Activated naive CD4-positive, alpha-beta T cell treated with anti-CD3 and anti-CD28 coated beads, Interleukin-2, amount 50 U/mL, for 24 hours (primary cell): ENCODE measurements around the gene ACTR5.
A peak's percentile ranks its signal among the peaks of the same experiment; 100 is the strongest.

ENCODE experiments used
- H3K27ac Mint-ChIP-seq: one replicate; pipeline ENCODE4 v1.8.0; 2021; ENCODE audit warnings: mild to moderate bottlenecking, mixed read lengths
- H3K27me3 Mint-ChIP-seq: one replicate; pipeline ENCODE4 v1.8.0; 2021; ENCODE audit warnings: mixed read lengths
- H3K36me3 Mint-ChIP-seq: one replicate; pipeline ENCODE4 v1.8.0; 2021; ENCODE audit warnings: mixed read lengths
- H3K4me1 Mint-ChIP-seq: one replicate; pipeline ENCODE4 v1.8.0; 2021; ENCODE audit warnings: mixed read lengths
- H3K4me3 Mint-ChIP-seq: one replicate; pipeline ENCODE4 v1.8.0; 2021; ENCODE audit warnings: mild to moderate bottlenecking, mixed read lengths
- H3K9me3 Mint-ChIP-seq: one replicate; pipeline ENCODE4 v1.8.0; 2021; ENCODE audit warnings: mixed read lengths

ACTR5 gene

DNA sequence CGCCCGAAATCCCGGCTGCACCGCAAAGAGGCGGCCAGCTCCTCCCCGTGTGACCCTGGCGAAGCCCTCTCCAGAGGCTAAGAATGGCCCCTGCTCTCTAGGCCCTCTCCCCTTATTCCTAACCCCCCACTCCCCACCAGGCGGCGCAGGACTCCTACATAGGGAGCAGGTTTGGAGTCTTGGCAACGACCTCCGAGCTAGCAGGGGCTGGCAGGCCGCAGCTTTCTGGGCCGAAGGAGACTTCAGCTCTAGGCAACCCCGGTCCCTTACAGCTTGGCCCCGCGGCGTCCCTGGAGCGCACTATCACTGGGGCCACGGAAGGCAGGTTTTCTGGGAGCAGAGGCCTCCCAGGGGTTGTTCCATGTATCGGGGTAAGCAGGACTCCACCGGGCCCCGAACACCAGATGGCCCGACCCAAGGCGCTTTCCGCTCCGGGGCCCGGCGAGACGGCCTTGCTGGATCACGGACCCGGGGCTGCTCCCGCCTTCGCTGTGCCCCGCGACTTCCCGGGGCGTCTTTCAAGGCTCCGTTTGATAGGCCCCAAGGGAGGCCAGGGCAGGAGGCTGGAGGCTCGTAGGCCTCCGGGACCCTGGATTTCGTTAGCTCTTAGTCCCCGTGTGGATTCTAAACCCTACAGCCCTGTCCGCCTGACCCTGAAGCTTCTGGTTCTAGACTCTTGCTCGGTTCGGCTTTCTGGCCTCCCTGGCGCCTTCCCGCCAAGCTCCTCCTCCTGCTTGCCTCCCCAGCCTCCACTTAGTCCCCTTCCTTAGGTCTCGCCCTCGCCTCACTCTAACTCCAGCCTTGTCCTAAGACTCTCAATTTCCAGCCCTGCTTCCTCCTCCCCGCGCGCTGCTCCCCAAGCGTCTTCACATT, 22.1 kb upstream of the ACTR5 start:
- Mint-ChIP-seq H3K27me3 (peaks cover 75% of the 10 kb centered on the region), H3K4me1 (peaks cover 68% of the 10 kb centered on the region), H3K9me3 (no peaks in the 10 kb centered on the region), H3K36me3 (peaks cover 4% of the 10 kb centered on the region), H3K4me3 (peak overlapping the region; percentile 53), H3K27ac (peak overlapping the region; percentile 82)

DNA sequence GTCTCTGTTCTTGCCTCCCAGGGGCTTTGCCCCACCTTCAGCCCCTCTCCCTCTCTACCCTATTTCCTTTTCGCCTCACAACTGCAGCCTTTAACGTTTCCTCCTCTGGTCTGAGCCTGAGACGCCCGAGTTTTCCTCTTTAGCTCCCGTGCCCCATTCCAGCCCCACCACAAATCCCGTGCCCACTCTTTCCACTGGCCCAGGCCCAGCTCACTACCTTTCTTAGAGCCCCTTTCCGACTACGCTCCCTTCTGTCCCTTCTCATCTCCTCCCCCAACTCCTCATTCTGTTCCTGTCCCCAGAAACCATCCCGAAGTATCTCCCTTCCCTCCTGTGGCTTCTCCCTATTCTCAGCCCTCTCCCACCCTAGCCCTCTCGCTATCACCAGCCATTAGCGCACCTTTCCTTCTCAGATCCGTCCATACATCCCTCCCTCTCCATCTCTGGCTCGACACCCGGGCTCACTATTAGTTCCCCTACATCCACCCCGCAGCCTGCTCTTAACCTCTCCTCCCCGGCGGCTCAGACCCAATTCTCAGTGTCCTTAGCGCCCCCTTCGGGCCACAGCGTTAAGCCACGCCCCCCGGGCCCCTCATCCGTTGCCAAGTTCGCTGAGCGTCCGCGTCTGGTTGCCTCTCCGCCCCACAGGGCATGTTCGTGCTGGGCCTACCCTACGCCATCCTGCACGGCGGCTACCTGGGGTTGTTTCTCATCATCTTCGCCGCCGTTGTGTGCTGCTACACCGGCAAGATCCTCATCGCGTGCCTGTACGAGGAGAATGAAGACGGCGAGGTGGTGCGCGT, 21.3 kb upstream of the ACTR5 start:
- H3K9me3 Mint-ChIP-seq = no peaks in the 10 kb centered on the region
- H3K36me3 Mint-ChIP-seq = peaks cover 4% of the 10 kb centered on the region
- H3K27ac Mint-ChIP-seq = peak overlapping the region; percentile 78
- H3K4me3 Mint-ChIP-seq = peak overlapping the region; percentile 11
- H3K27me3 Mint-ChIP-seq = peaks cover 68% of the 10 kb centered on the region
- H3K4me1 Mint-ChIP-seq = peaks cover 75% of the 10 kb centered on the region

DNA sequence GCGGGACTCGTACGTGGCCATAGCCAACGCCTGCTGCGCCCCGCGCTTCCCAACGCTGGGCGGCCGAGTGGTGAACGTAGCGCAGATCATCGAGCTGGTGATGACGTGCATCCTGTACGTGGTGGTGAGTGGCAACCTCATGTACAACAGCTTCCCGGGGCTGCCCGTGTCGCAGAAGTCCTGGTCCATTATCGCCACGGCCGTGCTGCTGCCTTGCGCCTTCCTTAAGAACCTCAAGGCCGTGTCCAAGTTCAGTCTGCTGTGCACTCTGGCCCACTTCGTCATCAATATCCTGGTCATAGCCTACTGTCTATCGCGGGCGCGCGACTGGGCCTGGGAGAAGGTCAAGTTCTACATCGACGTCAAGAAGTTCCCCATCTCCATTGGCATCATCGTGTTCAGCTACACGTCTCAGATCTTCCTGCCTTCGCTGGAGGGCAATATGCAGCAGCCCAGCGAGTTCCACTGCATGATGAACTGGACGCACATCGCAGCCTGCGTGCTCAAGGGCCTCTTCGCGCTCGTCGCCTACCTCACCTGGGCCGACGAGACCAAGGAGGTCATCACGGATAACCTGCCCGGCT, 20.6 kb upstream of the ACTR5 start:
- Mint-ChIP-seq H3K9me3 (no peaks in the 10 kb centered on the region), H3K4me1 (peaks cover 75% of the 10 kb centered on the region), H3K4me3 (peak overlapping the region; percentile 47), H3K27me3 (peaks cover 67% of the 10 kb centered on the region), H3K27ac (peak overlapping the region; percentile 78), H3K36me3 (peaks cover 4% of the 10 kb centered on the region)

DNA sequence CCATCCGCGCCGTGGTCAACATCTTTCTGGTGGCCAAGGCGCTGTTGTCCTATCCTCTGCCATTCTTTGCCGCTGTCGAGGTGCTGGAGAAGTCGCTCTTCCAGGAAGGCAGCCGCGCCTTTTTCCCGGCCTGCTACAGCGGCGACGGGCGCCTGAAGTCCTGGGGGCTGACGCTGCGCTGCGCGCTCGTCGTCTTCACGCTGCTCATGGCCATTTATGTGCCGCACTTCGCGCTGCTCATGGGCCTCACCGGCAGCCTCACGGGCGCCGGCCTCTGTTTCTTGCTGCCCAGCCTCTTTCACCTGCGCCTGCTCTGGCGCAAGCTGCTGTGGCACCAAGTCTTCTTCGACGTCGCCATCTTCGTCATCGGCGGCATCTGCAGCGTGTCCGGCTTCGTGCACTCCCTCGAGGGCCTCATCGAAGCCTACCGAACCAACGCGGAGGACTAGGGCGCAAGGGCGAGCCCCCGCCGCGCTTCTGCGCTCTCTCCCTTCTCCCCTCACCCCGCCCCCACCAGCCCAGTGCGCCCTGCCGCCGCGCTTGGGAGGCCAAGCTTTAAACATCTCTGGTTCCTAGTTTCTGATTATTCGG, 20.0 kb upstream of the ACTR5 start:
- Mint-ChIP-seq H3K4me3 (peak overlapping the region; percentile 47), H3K4me1 (peaks cover 70% of the 10 kb centered on the region), H3K27ac (peak overlapping the region; percentile 55), H3K27me3 (peaks cover 66% of the 10 kb centered on the region), H3K9me3 (no peaks in the 10 kb centered on the region), H3K36me3 (peaks cover 4% of the 10 kb centered on the region)

DNA sequence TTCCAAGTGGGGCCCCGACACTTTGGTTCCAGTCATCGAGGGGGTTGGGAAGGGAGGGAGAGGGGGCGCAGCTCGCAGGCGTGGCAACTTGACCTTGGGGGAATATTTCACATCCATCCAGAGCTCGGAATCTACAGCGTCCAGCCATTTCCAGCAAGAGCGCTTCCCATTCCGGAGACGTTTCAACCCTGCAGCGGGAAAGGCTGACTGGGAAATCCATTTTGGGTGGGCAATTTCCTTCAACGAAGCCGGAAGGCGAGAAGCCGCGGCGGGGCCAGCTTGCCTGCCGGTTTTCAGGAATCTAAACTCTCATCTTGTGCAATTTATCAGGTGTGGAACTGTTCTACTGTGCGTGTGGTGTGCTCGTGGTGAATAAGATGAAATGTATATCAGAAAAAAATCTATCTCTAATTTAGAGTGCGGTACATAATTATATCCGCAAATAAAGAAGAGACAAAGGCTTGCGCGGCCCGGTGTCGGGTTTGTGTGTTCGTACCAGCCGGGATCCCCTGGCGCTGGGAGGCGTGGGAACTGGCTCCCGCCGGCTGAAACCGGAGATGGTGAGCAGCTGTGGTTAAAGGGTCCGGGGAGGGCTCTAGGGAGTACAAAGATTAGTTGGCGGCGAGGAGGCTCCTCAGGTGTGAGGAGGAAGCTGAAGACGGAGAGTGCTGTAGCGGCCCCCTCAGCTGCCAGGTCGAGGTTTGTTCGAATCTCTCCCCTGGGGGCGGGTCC, 19.2 kb upstream of the ACTR5 start:
- Mint-ChIP-seq H3K9me3 (no peaks in the 10 kb centered on the region), H3K4me3 (peak overlapping the region; percentile 57), H3K27ac (peak overlapping the region; percentile 36), H3K27me3 (peaks cover 69% of the 10 kb centered on the region), H3K36me3 (peaks cover 4% of the 10 kb centered on the region), H3K4me1 (peaks cover 65% of the 10 kb centered on the region)

DNA sequence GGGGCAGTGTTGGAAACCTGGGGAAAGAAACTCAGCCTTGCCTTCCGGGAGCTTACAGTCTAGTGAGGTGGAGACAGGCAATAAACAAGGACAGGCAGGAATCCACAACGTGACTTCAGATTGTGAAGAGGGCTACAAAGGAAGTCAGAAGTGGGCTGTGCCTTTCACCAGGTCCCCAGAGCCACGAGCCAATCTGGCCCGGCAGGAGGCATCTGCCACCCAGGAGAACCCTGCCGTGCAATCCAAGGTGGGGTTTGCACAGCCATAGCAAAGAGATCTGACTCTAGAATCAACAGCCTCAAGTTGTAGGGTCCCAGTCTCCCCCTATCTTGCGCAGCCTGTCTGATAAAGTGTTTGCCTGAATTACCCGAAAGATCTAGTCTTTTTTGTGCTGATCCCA, 18.5 kb upstream of the ACTR5 start:
- Mint-ChIP-seq H3K4me3 (peak overlapping the region; percentile 53), H3K36me3 (peaks cover 4% of the 10 kb centered on the region), H3K9me3 (no peaks in the 10 kb centered on the region), H3K27ac (no peak overlapping the region), H3K4me1 (peaks cover 62% of the 10 kb centered on the region), H3K27me3 (peaks cover 70% of the 10 kb centered on the region)

DNA sequence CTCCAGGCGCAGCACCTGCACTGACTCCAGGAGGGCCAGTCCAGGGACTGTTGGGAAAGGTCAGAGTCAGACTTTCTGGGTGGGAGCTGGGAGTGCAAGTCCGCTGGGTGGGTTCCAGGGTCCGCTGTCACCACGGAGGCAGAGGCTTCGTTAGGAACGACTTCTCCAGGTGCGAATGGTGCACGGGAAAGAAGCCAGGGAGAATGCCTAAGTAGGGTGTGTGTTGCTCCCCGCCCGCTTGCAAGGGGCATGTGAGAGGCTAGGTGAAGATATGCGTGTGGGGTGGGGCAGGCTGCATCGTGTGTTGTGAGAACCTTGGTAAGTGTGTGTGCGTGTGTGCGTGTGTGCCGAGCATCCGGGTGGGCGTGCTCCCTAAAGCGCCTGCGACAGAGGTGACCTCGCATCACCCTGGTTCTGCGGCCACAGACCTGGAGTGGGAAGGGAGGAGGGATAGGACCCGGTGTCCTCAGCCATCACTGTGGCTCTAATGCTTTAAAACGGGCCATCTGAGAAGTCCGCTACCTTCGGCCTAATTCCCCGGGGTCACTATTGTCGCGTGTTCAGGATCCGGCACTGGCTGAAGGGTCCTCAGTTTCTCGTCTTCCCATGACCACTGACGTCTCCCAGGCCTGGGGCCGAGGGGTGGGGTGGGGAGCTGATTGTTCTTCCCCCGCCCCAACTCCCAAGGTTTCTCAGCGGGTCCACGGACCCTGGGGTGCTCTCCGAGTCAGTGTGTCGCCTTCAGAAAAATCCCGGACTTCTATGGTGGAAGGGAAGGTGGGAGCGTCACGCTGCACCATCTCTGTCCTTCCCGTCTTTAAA, 17.9 kb upstream of the ACTR5 start:
- Mint-ChIP-seq H3K27me3 (peaks cover 72% of the 10 kb centered on the region), H3K36me3 (peaks cover 4% of the 10 kb centered on the region), H3K4me3 (peak overlapping the region; percentile 80), H3K4me1 (peaks cover 55% of the 10 kb centered on the region), H3K27ac (peak overlapping the region; percentile 68), H3K9me3 (no peaks in the 10 kb centered on the region)

DNA sequence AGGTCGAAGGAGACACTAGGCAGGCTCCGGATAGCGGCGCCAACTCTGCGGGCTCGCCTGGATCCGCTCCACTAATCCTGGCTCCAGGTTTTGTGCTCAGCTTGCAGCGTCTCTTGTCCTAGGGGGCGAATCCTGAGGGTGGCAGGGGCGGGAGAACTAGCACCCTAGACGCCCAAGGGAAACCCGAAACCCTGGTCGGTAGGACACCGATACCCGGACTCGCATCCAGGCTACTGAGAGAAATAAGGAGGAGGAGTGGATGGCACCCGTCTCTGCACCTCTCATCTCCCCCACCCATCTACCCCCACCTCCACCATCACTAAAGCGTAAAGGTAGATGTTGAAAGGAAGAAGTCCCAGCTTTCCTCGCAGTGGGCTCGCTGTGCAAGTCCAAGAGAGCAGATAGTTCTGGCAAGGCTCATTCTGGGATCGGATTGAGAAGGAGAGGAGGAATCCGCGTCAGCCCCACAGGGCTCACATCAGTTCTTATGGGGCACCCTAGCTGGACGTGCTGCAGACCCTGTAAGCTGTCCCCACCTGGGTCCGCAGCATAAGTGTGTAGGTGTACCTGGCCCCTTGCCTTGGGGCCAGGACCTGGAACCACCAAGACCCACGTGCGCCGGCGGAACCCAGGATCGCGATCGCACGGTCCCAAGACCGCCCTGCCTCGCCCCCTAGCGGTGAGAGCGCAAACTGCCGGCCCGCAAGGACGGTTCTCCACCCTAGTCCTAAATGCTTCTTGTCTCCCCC, 17.1 kb upstream of the ACTR5 start:
- Mint-ChIP-seq H3K4me3 (peak overlapping the region; percentile 80), H3K27me3 (peaks cover 73% of the 10 kb centered on the region), H3K9me3 (no peaks in the 10 kb centered on the region), H3K27ac (peak overlapping the region; percentile 68), H3K4me1 (peaks cover 49% of the 10 kb centered on the region), H3K36me3 (peaks cover 4% of the 10 kb centered on the region)

DNA sequence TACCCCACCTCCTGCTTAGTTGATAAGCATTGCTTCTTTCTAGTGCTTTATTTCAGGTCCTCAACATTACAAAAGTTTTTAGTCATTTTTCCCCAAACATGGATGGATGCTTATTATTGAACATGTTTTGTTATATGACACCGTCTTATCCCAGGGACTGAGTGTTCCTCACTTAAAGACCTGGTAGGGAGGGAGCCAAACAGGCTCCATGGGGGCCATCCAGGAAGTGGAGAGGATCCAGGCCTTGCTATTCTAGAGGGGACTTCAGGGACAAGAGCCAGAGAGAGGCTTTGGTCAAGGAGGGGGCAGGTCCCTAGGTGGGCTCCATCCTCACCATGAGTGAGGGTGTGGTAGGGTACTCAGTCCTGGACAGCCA, 16.5 kb upstream of the ACTR5 start:
- Mint-ChIP-seq H3K4me1 (peaks cover 45% of the 10 kb centered on the region), H3K9me3 (no peaks in the 10 kb centered on the region), H3K27ac (no peak overlapping the region), H3K27me3 (peaks cover 69% of the 10 kb centered on the region), H3K36me3 (peaks cover 4% of the 10 kb centered on the region), H3K4me3 (peak overlapping the region; percentile 80)

DNA sequence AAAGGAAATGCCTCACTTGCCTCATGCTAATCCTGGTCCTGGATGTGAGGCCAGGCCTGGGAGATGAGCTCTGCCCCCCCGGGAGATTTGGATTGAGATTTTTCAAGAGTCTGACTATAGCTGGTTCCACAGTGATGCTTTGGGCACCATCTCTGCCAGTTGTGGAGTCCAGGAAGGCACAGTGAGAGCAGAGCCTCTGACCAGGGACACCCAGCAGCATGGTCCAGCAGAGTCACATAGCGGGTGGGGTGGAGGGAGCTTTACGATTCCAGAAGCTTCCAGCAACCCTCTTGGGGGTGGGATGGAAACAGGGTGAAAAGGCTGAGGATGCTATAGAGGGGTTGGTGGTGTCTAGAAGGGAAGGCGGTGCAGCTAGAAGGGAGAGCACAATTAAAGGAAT, 15.3 kb upstream of the ACTR5 start:
- Mint-ChIP-seq H3K27me3 (peaks cover 60% of the 10 kb centered on the region), H3K9me3 (no peaks in the 10 kb centered on the region), H3K36me3 (peaks cover 4% of the 10 kb centered on the region), H3K27ac (no peak overlapping the region), H3K4me3 (no peak overlapping the region), H3K4me1 (peaks cover 32% of the 10 kb centered on the region)

DNA sequence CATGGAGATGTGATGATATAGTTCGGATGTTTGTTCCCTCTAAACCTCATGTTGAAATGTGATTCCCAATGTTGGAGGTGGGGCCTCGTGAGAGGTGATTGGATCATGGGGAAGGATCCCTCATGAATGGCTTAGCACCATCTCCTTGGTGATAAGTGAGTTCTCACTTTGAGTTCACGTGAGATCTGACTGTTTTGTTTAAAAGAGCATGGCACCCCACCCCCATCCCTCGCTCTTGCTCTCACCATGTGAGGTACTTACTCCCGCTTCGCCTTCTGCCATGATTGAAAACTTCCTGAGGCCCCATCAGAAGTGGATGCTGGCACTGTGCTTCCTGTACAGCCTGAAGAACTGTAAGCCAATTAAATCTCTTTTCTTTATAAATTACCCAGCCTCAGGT, 13.1 kb upstream of the ACTR5 start:
- Mint-ChIP-seq H3K4me3 (no peak overlapping the region), H3K4me1 (peaks cover 16% of the 10 kb centered on the region), H3K27me3 (peaks cover 50% of the 10 kb centered on the region), H3K27ac (no peak overlapping the region), H3K9me3 (no peaks in the 10 kb centered on the region), H3K36me3 (peaks cover under 1% of the 10 kb centered on the region)

DNA sequence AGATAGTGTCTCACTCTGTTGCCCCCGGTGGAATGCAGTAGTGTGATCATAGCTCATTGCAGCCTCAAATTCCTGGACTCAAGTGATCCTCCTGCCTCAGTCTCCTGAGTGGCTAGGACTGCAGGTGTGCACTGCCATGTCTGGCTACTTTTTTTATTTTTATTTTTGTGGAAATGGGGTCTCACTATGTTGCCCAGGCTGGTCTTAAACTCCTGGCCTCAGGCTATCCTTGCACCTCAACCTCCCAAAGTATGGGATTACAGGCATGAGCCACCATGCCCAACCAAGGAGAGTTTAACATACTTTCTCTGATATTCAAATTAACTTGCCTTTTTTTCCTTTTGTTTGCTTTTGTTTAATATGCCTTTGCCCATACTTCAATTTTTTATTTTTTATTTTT, 10.4 kb upstream of the ACTR5 start:
- Mint-ChIP-seq H3K4me1 (no peaks in the 10 kb centered on the region), H3K36me3 (no peaks in the 10 kb centered on the region), H3K27me3 (peaks cover 46% of the 10 kb centered on the region), H3K9me3 (no peaks in the 10 kb centered on the region), H3K27ac (no peak overlapping the region), H3K4me3 (no peak overlapping the region)

DNA sequence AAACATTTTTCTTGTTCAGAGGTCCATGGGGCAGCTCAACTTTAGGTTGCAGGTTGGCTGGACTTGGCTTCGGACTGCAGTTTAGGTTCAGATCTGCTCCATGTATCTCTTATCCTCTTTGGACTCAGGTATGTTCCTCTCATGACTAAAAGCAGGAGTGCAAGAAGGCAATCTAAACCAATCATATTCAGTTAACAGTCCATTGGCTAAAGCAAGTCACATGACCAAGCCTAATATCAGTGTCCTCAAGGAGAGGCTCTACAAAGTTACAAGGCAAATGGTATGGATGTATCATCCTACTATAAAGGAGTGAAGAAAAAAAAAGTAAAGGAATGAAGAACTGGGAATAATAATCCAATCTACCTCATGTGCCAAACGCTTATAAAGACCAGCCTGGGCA, 2.5 kb upstream of the ACTR5 start:
- no peaks in the 10 kb centered on the region for H3K36me3 Mint-ChIP-seq
- H3K4me3 Mint-ChIP-seq = no peak overlapping the region
- H3K27me3 Mint-ChIP-seq = peaks cover 12% of the 10 kb centered on the region
- H3K9me3 Mint-ChIP-seq = no peaks in the 10 kb centered on the region
- H3K27ac Mint-ChIP-seq = no peak overlapping the region
- H3K4me1 Mint-ChIP-seq = peaks cover 22% of the 10 kb centered on the region
